ENCODE data around the gene RWDD1.
A peak's percentile ranks its signal among the peaks of the same experiment; 100 is the strongest.
"Not testable (repeated sequence)": the region's sequence is repeated elsewhere in the genome, so short reads cannot be mapped to it uniquely, and the experiment has no call there.

The RWDD1 gene

DNA sequence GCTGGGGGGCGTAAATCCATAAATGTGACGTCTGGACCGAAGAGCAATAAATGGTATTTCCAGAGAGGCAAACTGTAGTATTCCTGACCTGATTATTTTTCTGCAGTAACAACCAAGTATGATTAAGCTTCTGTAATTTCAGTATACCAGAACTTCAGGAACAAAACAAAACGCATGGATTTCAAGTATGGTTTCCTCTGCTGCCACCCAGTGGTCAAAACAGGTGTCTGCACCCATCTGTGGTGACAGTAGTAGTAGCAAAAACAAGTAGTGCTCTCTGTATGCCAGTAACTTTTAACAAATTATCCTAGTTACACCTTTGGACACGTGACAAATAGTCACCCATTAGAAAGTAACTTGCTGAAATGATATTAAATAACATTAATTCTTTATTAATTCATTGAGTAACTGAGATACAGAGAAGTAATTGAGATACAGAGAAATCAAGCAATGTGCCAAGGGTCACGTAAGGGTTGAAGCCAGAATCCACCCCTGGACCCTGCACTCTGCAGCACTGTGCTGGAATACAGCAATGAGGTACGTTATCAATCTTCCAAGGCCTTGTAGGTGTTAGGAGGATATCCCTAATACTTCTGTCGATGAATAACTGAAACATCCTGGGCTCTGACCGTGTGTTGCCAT lies 9.8 kb upstream of the RWDD1 start:
- DNase-seq (ENCODE audit: low spot score), result peak; percentile 79

DNA sequence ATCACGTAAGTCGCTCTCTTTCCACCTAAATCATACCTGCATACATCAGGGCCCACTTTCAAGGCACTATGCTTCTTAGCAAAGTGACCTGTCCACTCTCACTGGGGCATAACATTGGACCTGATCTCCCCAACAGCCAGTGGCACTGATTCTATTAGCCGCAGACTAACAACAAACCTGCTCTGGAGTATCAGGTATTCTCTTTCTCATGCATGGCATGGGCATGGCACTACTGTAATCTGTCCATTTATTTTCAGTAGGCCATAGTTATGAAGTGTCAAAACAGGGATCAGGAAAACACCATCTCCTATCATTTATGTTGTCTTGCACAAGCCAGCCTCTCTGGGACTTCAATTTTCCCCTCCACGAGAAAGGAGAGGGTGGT lies 9.3 kb upstream of the RWDD1 start:
- no peak for DNase-seq (ENCODE audit: low spot score)

DNA sequence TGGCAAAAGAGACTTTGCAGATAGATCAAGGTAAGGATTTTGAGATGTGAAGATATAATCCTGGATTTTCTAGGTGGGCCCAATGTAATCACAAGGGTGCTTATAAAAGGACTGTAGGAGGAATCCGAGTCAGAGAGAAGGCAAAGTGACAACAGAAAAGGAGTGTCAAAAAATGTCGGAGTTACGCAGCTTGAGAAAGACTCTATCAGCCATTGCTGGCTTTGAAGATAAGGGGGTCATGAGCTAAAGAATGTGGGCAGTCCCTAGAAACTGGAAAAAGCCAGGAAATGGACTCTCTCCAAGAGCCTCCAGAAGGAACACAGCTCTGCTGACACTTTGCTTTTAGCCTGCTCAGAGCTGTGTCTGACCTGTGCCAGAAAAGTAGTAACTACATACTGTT lies 8.7 kb upstream of the RWDD1 start:
- DNase-seq (ENCODE audit: low spot score), result no peak

DNA sequence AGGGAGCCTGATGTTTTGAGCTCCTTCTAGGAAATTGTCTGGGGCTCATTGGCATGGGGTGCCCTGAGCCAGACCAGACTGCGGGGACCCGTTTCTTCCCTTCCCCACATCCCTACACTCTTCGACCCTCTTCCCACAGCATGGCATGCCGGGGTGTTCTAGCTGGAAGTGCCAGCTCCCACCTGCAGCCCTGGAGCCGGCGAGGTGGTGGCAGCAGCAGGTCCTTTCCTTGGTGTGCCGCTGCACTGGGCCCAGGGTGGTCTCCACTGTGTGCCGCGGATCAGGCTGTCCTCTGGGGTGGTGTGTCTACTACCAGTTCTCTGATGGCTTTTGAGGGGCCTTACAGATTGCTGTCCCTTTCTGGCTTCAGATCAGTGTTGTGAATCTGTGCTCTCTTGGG lies 7.5 kb upstream of the RWDD1 start:
- no peak for DNase-seq (ENCODE audit: low spot score)

DNA sequence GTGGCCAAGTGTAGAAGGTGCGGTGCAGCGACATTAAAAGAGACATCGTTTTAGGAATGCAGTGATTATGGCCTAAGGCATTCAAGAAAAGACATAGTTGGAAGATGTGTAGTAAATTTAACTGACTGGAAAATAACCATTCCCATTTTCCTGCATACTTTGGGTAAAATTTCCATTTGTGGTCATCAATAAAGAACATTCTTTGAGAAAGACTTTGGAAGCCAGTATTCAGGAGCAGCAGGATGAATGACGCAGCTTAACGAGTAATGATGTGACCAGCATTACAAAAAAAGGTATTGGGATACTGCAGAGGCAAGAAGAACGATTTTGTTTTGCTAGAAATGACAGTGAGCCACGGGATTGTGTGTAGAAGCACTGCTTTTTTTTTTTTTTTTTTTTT lies 7.0 kb upstream of the RWDD1 start:
- no peak for DNase-seq (ENCODE audit: low spot score)

DNA sequence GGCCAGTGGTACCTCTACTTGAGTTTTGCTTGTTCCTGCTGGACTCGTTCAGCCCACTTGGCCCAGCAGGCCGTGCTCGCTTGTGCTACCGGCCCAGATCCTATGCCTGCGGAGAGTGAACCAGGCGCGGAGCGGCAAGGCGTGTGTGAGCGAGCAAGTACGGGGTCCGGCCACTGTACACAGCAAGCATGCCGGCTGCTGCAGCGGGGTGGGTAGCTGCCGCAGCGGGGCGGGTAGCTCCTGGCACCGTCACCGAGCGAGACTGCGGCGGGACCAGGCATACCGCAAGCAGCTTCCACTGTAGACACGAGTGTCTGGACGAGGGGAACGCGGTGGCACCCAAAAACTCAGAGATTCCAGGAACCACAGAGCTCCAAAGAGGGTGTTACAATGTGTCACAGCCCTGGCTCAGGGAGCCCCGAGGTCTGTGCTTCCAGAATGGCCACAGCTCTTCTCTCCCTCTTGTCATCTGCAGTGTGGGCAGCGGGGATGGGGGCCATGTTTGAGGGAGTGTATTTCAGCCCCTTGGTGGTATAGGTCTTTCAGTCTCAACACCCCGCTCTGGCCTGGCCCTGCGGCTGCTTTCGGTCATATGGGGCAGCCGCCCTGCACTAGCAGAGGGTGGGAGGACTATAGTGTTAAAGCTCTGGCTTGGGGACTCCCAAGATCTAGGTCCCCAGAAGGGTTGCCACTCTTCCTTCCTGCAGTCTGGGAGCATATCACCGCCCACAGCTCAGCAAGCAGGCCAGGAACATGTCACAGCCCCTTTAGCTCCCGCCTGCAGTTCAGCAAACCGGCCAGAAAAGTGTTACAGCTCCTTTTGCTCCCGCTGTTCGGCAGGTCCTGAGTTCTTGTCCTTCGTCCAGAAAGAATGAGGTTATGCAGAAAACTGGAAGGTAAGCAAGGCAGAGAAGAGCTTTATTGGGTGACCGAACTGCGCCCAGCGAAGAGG lies 6.1 kb upstream of the RWDD1 start:
- no peak for DNase-seq (ENCODE audit: low spot score)

DNA sequence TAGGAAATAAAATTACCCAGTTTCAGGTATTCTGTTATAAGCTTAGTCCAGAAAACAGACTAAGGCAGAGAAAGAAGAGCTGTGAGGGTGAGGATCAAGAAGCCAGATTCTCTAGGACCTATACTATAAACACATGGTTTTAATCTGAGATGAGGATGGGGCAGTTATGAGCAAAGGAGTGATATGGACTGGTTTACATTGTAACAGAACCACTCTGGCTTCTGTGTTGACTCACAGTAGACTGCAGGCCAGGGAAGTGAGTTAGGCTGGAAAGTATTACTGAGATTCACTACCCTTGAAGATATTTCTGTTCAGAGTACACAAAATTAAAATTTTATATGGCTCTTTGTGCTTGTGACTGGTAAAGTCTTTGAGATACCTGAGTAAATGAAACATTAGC lies 3.2 kb upstream of the RWDD1 start:
- no peak for DNase-seq (ENCODE audit: low spot score)

DNA sequence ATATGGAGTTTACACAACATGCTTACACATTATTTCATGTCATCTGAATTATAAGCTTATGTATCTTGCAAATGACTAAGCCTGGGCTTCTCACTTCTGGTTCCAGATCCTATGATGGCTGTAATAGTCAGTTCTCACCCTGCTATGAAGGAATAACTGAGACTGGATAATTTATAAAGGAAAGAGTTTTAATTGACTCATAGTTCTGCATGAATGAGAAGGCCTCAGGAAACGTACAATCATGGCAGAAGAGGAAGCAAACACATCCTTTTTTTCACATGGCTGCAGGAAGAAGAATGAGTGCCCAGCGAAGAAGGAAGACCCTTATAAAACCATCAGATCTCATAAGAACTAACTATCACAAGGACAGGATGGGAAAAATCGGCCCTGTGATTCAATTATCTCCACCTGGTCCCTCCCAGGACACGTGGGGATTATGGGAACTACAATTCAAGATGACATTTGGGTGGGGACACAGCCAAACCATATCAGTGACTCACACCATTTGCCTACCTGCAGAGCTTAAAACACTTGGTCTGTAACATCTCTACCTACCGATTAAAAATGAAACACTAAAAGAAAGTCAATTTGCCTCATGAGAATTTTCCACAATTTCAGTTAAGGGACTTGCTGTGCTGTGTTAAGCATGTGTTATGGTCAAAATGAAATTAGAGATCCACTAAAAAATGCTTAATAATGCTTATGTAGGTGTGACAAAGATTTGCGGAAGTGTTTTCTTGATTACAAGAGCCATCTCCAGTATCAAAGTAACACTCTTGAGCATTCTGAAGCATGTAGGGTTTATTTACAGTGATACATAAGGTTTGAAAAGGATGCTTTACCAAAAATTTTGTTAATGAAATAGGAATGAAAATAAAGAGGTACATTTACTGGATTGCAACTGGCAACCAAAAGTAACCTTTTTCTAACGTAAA lies 2.2 kb upstream of the RWDD1 start:
- DNase-seq (ENCODE audit: low spot score), result no peak

DNA sequence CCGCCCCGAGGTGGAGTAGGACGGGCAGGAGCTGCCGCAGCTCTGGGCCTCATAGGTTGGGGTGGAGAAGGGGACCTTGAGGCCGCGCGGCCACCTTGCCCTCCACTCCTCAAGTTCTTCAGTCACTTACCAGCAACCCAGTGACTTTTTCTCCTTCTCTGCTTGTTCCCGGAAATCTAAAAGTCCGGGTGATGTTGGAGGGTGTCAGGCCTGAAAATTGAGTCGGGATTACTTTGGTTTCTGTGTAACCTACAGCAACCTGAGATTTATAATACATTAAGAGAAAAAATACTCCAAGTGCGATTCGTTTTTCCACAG lies 338 bp downstream of the RWDD1 start:
- DNase-seq (ENCODE audit: low spot score), result no peak

DNA sequence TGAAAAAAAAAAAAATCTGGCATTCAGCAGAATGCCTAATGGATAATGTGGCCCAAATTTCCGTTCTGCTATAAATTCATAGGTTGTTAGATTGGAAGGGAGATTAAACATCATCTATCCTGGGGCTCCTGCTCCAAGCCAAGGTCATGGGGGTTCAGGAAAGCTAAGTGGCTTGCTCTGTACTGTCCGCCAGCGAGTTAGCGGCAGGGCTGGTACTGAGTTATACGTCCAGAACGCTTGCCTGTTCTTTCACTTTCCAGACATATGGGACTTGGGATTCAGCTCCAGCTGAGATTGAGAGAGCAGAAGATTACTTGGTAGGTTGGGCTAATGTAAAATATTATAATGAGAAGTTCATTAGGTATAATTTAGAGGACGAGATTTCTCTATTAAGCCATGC lies 858 bp downstream of the RWDD1 start:
- peak; percentile 69 for DNase-seq (ENCODE audit: low spot score)

DNA sequence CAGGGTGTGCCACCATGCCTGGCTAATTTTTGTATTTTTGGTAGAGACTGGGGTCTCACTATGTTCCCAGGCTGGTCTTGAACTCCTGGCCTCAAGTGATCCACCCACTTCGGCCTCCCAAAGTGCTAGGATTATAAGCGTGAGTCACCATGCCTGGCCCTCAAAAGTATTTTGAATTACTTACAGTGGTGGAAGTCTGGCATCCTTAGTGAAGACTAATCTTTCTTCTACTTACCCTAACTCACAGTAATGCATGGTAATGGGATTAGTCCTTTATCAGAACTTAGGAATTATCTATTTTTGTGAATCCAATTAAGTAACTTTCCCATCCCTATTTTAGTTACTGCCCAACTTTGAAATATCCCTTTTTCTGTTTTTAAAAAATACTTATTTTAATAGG lies 3.9 kb downstream of the RWDD1 start:
- no peak for DNase-seq (ENCODE audit: low spot score)

DNA sequence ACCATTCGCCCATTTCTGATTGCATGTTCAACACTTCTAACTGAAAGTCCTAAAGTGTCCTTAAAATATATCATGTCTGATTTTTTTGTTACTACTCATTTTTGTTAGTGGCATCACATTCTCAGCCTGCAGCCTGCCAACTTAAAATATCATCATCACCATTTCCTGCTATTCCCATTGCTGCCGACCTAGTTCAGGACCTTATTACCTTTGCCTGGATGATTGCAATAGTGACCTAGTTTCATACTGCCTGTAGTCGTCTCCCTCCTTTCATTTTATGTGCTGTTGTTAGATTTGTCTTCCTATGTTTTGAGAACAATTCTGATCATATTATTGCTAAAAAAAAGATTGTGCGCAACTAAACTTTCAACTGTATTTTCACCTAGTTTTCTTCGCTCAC lies 6.2 kb downstream of the RWDD1 start:
- no peak for DNase-seq (ENCODE audit: low spot score)

DNA sequence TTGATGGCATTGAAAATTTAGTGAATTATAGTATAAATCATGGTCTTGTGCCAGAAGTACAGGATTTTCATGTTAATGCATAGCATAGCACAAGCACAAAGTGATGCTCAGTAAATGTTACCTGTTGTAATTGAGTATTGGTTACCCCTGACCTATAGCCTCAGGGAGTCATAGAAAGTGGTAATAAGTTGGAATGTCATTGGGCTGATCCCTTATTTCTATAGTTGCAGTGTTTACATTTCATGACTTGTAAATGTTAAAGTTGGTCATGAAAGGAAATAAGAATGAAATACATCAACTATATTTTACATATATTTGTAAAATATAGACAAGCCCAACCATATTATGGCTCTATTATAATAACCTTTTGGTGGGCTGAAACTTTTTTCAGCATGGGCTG lies 7.0 kb downstream of the RWDD1 start:
- no peak for DNase-seq (ENCODE audit: low spot score)

DNA sequence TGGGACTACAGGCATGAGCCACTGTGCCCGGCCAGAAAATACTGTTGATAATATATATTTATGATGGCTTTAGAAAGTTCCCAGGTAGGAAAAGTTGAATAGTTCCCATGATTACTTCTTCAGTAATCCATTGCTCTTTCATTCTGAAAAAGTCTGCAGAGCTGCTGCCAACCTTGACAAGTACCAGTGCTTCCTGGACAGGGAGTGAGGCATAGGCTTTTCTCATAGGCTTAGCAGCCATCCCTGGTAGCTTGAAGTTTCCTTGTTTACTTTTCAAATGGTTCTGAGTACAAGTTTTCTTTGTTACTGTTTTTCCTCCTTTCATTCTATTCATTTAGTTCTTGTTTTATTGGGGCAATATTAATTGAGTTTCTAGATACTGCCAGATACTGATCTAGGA lies 7.8 kb downstream of the RWDD1 start:
- DNase-seq (ENCODE audit: low spot score), result no peak

DNA sequence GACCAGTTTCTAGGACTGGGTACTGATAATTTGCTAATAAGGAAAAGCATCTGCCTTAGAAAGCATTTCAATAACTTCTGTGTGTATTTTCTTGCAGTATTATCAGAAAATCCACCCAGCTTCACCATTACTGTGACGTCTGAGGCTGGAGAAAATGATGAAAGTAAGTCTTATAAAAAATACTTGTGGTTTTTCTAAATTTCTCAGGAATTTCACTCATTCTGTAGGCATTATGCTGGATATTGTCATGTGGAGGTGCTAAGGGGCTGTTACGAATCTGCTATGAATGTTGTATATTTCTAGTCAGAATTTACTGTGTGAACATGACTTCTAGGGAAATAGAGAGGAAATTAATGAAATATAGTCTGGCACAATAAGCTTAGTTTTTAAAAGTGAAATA lies 8.9 kb downstream of the RWDD1 start:
- no peak for DNase-seq (ENCODE audit: low spot score)

DNA sequence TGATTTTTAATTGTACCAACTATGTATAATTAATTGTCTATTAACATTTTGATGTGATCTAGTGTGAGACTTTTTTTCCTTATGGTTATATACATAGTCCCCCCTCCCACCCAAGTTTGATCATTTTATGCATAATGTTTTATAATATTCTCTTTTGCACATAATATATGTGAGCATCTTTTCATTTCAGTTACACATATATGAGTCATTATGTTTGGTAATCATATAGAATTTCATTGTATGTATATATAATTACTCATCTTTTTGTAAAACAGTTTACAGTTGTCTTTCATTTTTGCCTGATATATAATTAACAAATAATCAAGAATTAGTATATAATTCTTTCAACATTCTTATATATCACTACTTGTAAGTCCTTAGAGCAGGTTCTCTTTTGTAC lies 15.0 kb downstream of the RWDD1 start:
- DNase-seq (ENCODE audit: low spot score), result no peak

DNA sequence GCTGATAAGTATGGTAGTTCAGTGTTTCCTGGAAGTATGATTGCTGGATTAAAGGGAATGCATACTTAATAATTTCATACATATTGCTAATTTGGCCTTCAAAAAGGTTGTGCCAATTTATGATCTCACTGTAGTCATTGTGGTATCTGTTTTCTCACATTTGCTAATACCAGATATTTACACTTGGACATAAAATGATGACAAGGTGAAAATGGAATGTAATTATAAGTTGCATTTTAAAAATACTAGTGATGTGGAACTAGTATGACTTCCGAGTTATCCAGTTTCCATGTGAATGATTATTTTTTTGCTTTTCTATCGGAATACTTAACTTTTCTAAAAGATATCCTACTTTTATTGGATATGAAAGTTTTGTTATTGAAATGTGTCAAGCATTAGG lies 15.4 kb downstream of the RWDD1 start:
- no peak for DNase-seq (ENCODE audit: low spot score)

DNA sequence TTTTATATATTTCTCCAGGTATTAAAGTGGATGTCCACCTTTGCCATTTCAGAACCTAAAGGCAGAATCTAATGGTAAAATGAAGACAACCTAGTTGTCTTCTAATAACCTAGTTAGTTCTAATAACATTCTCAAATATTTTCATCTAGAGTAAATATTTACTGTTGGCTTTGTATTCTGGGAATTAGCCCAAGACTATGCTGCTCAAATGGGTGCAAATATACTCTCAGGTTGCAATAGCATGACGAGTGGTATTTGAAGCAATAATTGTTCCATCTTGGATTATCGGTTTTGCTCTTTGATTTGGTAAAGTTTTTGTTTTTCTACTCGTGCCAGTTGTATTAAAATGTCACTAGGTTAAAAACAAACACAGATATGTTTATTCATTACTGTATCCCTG lies 23.9 kb downstream of the RWDD1 start:
- DNase-seq (ENCODE audit: low spot score), result no peak

DNA sequence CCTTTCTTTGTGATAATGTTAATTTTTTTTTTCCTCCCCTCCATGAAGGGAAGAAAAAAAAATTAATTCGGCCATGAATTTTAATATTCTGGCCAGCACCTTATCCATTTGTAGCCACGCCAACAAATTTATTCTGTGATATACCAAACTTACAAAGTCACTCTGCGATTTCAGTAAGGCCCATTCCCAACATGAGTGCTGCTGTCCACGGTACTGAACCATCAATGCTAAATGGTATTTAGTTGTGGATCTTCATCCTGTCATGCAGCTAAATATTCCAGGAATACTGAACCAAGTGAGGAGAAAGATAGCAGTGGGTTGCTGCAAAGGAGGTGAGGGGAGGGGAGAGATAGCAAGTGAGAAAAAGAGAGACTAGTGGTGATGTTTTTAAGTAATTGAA lies 25.5 kb downstream of the RWDD1 start:
- DNase-seq (ENCODE audit: low spot score), result peak; percentile 38

DNA sequence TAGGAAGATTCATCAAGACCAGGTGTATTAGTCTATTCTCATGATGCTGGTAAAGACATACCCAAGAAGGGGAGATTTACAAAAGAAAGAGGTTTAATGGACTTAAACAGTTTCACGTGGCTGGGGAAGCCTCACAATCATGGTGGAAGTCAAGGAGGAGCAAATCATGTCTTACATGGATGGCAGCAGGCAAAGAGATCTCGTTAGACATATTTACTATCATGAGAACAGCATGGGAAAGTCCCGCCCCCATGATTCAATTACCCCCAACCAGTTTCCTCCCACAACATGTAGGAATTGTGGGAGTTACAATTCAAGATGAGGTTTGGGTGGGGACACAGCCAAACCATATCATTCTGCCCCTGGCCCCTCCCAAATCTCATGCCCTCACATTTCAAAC lies 32.6 kb downstream of the RWDD1 start:
- not testable (repeated sequence) for DNase-seq (ENCODE audit: low spot score)

DNA sequence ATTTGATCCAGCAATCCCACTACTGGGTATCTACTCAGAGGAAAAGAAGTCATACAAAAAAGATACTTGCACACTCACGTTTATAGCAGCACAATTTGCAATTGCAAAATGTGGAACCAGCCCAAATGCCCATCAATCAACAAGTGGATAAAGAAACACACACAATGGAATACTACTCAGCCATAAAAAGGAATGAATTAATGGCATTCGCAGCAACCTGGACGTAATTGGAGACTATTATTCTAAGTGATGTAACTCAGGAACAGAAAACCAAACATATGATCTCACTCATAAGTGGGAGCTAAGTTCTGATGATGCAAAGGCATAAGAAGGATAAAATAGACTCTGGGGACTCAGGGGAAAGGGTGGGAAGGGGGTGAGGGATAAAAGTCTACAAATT lies 33.6 kb downstream of the RWDD1 start:
- not testable (repeated sequence) for DNase-seq (ENCODE audit: low spot score)

DNA sequence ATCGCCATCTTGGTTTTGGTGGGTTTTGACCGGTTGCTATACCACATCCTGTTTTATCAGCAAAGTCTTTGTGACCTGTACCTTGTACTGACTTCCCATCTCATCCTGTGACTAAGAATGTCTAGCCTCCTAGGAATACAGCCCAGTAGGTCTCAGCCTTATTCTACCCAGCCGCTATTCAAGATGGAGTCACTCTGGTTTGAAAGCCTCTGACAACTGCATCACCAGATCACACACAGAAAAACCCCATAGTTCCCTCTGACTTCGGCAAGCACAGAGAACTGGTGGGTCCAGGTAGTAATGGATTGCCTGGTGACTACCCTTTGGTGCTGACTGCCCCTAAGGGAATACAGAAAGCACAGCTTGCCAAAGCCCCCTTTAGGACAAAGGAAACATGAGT lies 34.6 kb downstream of the RWDD1 start:
- no peak for DNase-seq (ENCODE audit: low spot score)

DNA sequence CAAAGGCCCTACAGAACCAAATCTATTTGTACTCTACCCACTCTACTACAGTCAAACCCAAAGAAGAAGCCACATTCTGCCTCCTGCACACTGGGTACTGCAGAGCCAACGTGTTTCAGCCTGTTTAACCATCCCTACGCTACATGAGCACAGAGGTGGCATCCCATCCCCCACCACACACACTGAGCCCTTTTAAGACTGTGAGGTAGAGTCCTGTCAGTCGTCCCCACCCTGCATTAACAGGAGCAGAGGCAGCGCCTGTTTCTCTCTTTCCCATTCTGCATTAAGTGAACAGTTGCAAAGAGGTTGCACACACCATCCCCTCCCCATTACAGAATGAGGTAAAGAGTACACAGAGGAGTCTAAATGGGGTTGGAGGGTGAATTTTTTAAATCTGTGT lies 39.8 kb downstream of the RWDD1 start:
- DNase-seq (ENCODE audit: low spot score), result no peak

Data from RKO (cell line).